Posterior cingulate gyrus (tissue), 11 donors: ENCODE results near the gene FBXO41.
"Not testable (repeated sequence)": the region's sequence is repeated elsewhere in the genome, so short reads cannot be mapped to it uniquely, and the experiment has no call there.

Experiments
- DNase-seq, 10 donors: peaks; one replicate each; pipeline versions ENCODE4 v3.0.0 to v3.0.0-alpha.2; 2020 to 2021; ENCODE audit warnings: mixed read lengths in 3 of 10
- intact Hi-C: fragments of 100-400 bp; cut with DNase I; formaldehyde crosslinking; loops from one replicate; pipeline ENCODE4 v1.15.1; 2023

The FBXO41 gene

GRCh38 chr2:73264332-73264606 is 20.0 kb downstream of the FBXO41 start:
- intact Hi-C loops = no loop called here
- DNase-seq = no peak

- intact Hi-C loops = no loop called here
- peak in 1 of 10 donors; percentile 66 for DNase-seq
Observed at GRCh38 chr2:73263540-73264331, 20.5 kb downstream of the FBXO41 start.

GRCh38 chr2:73262691-73263429 is 21.4 kb downstream of the FBXO41 start:
- intact Hi-C loops, DNase-seq: not testable (repeated sequence)

GRCh38 chr2:73262108-73262651 is 22.1 kb downstream of the FBXO41 start:
- intact Hi-C loops = no loop called here
- DNase-seq = no peak

GRCh38 chr2:73260338-73260984 is 23.8 kb downstream of the FBXO41 start:
- peak in 5 of 10 donors; percentile 40 to 91 (median 49) for DNase-seq
- intact Hi-C loops = no loop called here

- intact Hi-C loops = no loop called here
- no peak for DNase-seq
Observed at GRCh38 chr2:73259704-73260337, 24.5 kb downstream of the FBXO41 start.

GRCh38 chr2:73259276-73259675 is 25.0 kb downstream of the FBXO41 start:
- intact Hi-C loops = no loop called here
- DNase-seq = no peak

GRCh38 chr2:73258913-73259215 is 25.4 kb downstream of the FBXO41 start:
- intact Hi-C loops = no loop called here
- DNase-seq = no peak

GRCh38 chr2:73258186-73258912 is 25.9 kb downstream of the FBXO41 start:
- intact Hi-C loops = no loop called here
- no peak for DNase-seq

- intact Hi-C loops = no loop called here
- DNase-seq = peak in 1 of 10 donors; percentile 17
Observed at GRCh38 chr2:73257425-73258125, 26.7 kb downstream of the FBXO41 start.

GRCh38 chr2:73257021-73257420 is 27.3 kb downstream of the FBXO41 start:
- no peak for DNase-seq

GRCh38 chr2:73256618-73256922 is 27.7 kb downstream of the FBXO41 start:
- DNase-seq = no peak
- intact Hi-C loops = no loop called here

More at GRCh38 chr2:73257021-73257420, 27.3 kb downstream of the FBXO41 start:
- intact Hi-C loops = no loop called here

- intact Hi-C loops = no loop called here
- no peak for DNase-seq
Observed at GRCh38 chr2:73255907-73256617, 28.2 kb downstream of the FBXO41 start.

- no peak for DNase-seq
- intact Hi-C loops = no loop called here
Observed at GRCh38 chr2:73255007-73255644, 29.2 kb downstream of the FBXO41 start.

- intact Hi-C loops = no loop called here
- no peak for DNase-seq
Observed at GRCh38 chr2:73254343-73255006, 29.8 kb downstream of the FBXO41 start.

GRCh38 chr2:73253901-73254300 is 30.4 kb downstream of the FBXO41 start:
- intact Hi-C loops = no loop called here
- no peak for DNase-seq

- intact Hi-C loops = no loop called here
- DNase-seq = no peak
Observed at GRCh38 chr2:73253400-73253799, 30.9 kb downstream of the FBXO41 start.
